ENCODE measurements around the gene RTN4IP1. TPM values are rescaled to one million over a fixed set of nuclear protein-coding genes. Genes with fewer than 3 reads are reported as not detected.

RTN4IP1 gene
- total RNA-seq, 2 donors from 2014 or later = 7.1 to 8.9 TPM

GRCh38 chr6:106558364-106558763 is 70.9 kb downstream of the RTN4IP1 start:
- H3K27ac ChIP-seq (ENCODE audit: low read depth, low read length) = no peak overlapping the region
- Mint-ChIP-seq H3K4me3 (no peak overlapping the region), H3K36me3 (ENCODE audit: low read depth) (no peaks in the 10 kb centered on the region), H3K27ac (no peak overlapping the region), H3K9me3 (no peaks in the 10 kb centered on the region), H3K27me3 (ENCODE audit: insufficient read depth) (no peaks in the 10 kb centered on the region), H3K4me1 (no peaks in the 10 kb centered on the region)
- 92 to 100% methylated on average over 4 of the region's 4 CpGs for whole genome bisulfite sequencing, 2 experiments (ENCODE audit: insufficient coverage in 1 of 2, insufficient read length in 1 of 2)
- H3K9ac ChIP-seq (ENCODE audit: extremely low read depth, low read length, poor library complexity, severe bottlenecking) = no peak overlapping the region
- H3K27me3 ChIP-seq (ENCODE audit: control insufficient read depth, insufficient read depth, low read length, poor library complexity, severe bottlenecking) = no peaks in the 10 kb centered on the region
- no peak overlapping the region for H3K4me3 ChIP-seq (ENCODE audit: low read length)
- no peaks in the 10 kb centered on the region for H3K4me1 ChIP-seq (ENCODE audit: control insufficient read depth, insufficient read depth, low read length)
- H3K36me3 ChIP-seq (ENCODE audit: control insufficient read depth, insufficient read depth, low read length) = no peaks in the 10 kb centered on the region
- no peak for TF ChIP-seq CTCF (conservative IDR thresholded peaks at IDR 0.05)
- no peak for DNase-seq
- H3K9me3 ChIP-seq (ENCODE audit: control insufficient read depth, low read length) = no peaks in the 10 kb centered on the region

DNA sequence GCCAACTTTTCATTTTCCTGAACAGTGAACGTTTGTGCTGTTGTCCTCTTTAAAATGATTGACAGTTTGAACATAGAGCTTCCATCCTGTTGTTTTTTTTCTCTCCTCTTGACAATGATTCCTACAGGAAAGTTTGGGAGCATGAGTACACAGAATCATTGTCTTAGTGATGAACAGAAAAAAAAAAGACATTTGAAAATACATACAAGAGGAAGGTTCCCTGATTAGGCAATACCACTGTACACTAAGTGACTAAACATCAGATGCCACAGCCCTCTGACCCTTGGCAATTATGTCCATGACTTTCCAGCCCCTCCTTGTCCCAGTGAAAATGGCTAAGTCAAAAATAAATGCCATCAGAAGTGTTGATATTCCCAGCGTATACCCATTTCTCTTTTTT is 71.5 kb downstream of the RTN4IP1 start:
- H3K27me3 Mint-ChIP-seq (ENCODE audit: insufficient read depth) = no peaks in the 10 kb centered on the region
- no peak for TF ChIP-seq CTCF (conservative IDR thresholded peaks at IDR 0.05)
- Histone ChIP-seq H3K4me1 (ENCODE audit: control insufficient read depth, insufficient read depth, low read length) (no peaks in the 10 kb centered on the region), H3K4me3 (ENCODE audit: low read length) (no peak overlapping the region), H3K27ac (ENCODE audit: low read depth, low read length) (no peak overlapping the region), H3K36me3 (ENCODE audit: control insufficient read depth, insufficient read depth, low read length) (no peaks in the 10 kb centered on the region), H3K9me3 (ENCODE audit: control insufficient read depth, low read length) (no peaks in the 10 kb centered on the region), H3K27me3 (ENCODE audit: control insufficient read depth, insufficient read depth, low read length, poor library complexity, severe bottlenecking) (no peaks in the 10 kb centered on the region), H3K9ac (ENCODE audit: extremely low read depth, low read length, poor library complexity, severe bottlenecking) (no peak overlapping the region)
- H3K4me3 Mint-ChIP-seq = no peak overlapping the region
- 82 to 95% methylated on average over 2 of the region's 2 CpGs for WGBS, 2 experiments (ENCODE audit: insufficient coverage in 1 of 2, insufficient read length in 1 of 2)
- H3K9me3 Mint-ChIP-seq = no peaks in the 10 kb centered on the region
- no peak for DNase-seq
- no peaks in the 10 kb centered on the region for H3K36me3 Mint-ChIP-seq (ENCODE audit: low read depth)
- no peak overlapping the region for H3K27ac Mint-ChIP-seq
- H3K4me1 Mint-ChIP-seq = no peaks in the 10 kb centered on the region

DNA sequence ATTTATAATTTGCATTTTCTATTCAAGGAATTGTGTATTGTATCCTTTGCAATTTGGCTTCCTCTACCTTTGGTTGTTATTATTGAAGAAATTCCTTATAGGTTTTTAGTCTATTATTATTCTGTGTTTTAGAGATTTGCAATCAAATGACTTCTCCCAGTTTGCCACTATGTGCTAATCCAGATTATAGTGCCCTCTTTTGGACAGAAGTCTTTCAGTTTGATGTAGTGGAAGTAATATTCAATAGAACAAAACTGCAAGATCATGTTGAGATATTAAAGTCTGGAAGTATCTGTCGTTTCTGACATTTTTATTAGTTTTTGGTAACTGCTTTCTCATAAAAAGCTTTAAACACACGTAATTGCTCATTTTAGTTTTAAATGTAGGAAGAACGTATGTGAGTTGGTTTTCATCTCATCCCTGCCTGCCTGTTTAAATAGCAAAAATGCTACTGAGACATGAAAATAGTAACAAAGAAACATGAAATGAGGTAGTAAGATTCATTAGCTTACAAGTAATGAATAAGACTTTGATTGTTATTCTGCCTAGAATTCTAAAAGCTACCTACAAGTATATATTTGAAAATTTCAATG is 72.8 kb downstream of the RTN4IP1 start:
- H3K4me1 Mint-ChIP-seq = no peaks in the 10 kb centered on the region
- H3K9me3 Mint-ChIP-seq = no peaks in the 10 kb centered on the region
- no peaks in the 10 kb centered on the region for H3K9me3 ChIP-seq (ENCODE audit: control insufficient read depth, low read length)
- no peak overlapping the region for H3K9ac ChIP-seq (ENCODE audit: extremely low read depth, low read length, poor library complexity, severe bottlenecking)
- WGBS, 2 experiments (ENCODE audit: insufficient coverage in 1 of 2, insufficient read length in 1 of 2) = 75 to 100% methylated on average over 2 to 3 of the region's 3 CpGs
- no peaks in the 10 kb centered on the region for H3K27me3 ChIP-seq (ENCODE audit: control insufficient read depth, insufficient read depth, low read length, poor library complexity, severe bottlenecking)
- H3K4me3 Mint-ChIP-seq = no peak overlapping the region
- H3K36me3 Mint-ChIP-seq (ENCODE audit: low read depth) = no peaks in the 10 kb centered on the region
- H3K4me1 ChIP-seq (ENCODE audit: control insufficient read depth, insufficient read depth, low read length) = no peaks in the 10 kb centered on the region
- no peaks in the 10 kb centered on the region for H3K27me3 Mint-ChIP-seq (ENCODE audit: insufficient read depth)
- no peak for DNase-seq
- no peaks in the 10 kb centered on the region for H3K36me3 ChIP-seq (ENCODE audit: control insufficient read depth, insufficient read depth, low read length)
- peak; percentile 19 for TF ChIP-seq CTCF (conservative IDR thresholded peaks at IDR 0.05)
- no peak overlapping the region for H3K27ac ChIP-seq (ENCODE audit: low read depth, low read length)
- no peak overlapping the region for H3K4me3 ChIP-seq (ENCODE audit: low read length)
- no peak overlapping the region for H3K27ac Mint-ChIP-seq

All from endodermal cell (in vitro differentiated cells).